ENCODE measurements around the gene NPHP4. TPM values are rescaled to one million over a fixed set of nuclear protein-coding genes. Genes with fewer than 3 reads are reported as not detected.

Gene NPHP4
- polyA plus RNA-seq, 1 donor (not counting 4 experiments of a cell fraction or from before 2014, with no cell fraction given) = 3.7 TPM

DNA sequence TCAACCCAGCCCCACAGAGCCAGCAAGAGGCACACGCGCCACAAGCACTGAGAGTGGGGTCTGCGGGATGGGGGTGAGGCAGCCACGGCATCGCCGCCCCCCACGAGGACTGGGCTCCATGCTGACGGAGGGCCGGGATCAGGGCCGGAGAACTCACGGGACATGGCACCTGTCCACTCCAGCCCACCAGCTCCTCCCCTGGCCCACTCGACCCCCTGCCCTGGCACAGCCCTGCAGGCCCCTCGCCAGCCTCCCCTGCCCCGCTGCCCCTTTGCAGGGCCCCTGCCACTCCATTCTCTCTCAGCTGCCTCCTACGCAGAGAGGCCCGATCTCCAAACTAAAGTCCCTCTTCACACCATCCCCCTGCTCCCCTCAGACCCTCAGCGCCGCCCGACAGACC is 134.0 kb downstream of the NPHP4 start:
- H3K9ac ChIP-seq (ENCODE audit: control insufficient read depth, extremely low read depth, insufficient read depth, low read length) = no peak overlapping the region
- peaks cover 0 to 3% of the 10 kb centered on the region in 2 experiments for H3K36me3 ChIP-seq (ENCODE audit: control insufficient read depth in 2 of 2, extremely low read depth in 1 of 2, insufficient read depth in 2 of 2, low read length in 2 of 2)
- no peaks in the 10 kb centered on the region for H3K9me1 ChIP-seq (ENCODE audit: control insufficient read depth, extremely low read depth, insufficient read depth, low read length)
- H3K4me1 ChIP-seq (ENCODE audit: control insufficient read depth, extremely low read depth, insufficient read depth, low read length) = no peaks in the 10 kb centered on the region
- H4K20me1 ChIP-seq (ENCODE audit: control insufficient read depth, extremely low read depth, insufficient read depth, low read length) = no peaks in the 10 kb centered on the region
- TF ChIP-seq, protein P1, sequence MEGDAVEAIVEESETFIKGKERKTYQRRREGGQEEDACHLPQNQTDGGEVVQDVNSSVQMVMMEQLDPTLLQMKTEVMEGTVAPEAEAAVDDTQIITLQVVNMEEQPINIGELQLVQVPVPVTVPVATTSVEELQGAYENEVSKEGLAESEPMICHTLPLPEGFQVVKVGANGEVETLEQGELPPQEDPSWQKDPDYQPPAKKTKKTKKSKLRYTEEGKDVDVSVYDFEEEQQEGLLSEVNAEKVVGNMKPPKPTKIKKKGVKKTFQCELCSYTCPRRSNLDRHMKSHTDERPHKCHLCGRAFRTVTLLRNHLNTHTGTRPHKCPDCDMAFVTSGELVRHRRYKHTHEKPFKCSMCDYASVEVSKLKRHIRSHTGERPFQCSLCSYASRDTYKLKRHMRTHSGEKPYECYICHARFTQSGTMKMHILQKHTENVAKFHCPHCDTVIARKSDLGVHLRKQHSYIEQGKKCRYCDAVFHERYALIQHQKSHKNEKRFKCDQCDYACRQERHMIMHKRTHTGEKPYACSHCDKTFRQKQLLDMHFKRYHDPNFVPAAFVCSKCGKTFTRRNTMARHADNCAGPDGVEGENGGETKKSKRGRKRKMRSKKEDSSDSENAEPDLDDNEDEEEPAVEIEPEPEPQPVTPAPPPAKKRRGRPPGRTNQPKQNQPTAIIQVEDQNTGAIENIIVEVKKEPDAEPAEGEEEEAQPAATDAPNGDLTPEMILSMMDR (optimal IDR thresholded peaks at IDR 0.05 in 1 of 3, IDR thresholded peaks at IDR 0.05 in 1 of 3, conservative IDR thresholded peaks at IDR 0.05 in 1 of 3; ENCODE audit: extremely low read depth in 1 of 3, insufficient read depth in 2 of 3, low read length in 3 of 3) = no peak
- TF ChIP-seq EZH2 (IDR thresholded peaks at IDR 0.05; ENCODE audit: low read length) = no peak
- H3K27ac ChIP-seq (ENCODE audit: control insufficient read depth, insufficient read depth, low read length) = no peak overlapping the region
- H3K4me3 ChIP-seq (ENCODE audit: control insufficient read depth in 2 of 3, extremely low read depth in 1 of 3, insufficient read depth in 2 of 3, low read depth in 1 of 3, low read length in 3 of 3) = no peak overlapping the region
- no peak for DNase-seq (ENCODE audit: low read depth, low spot score)
- no peak for FAIRE-seq
- no peaks in the 10 kb centered on the region for H3K27me3 ChIP-seq (ENCODE audit: control insufficient read depth, extremely low read depth, insufficient read depth, low read length)
- dilution Hi-C loops (cut with MboI; ENCODE audit: extremely low pct_ligation_motif_present, low sequenced_read_pairs) = no loop called here
- no peaks in the 10 kb centered on the region for H3K79me2 ChIP-seq (ENCODE audit: control insufficient read depth, insufficient read depth, low read length)
- H2AFZ ChIP-seq (ENCODE audit: control insufficient read depth, low read length) = no peak overlapping the region
- H3K4me2 ChIP-seq (ENCODE audit: control insufficient read depth, extremely low read depth, insufficient read depth, low read depth, low read length) = no peak overlapping the region
- H3K9me3 ChIP-seq (ENCODE audit: control insufficient read depth, low read depth, low read length) = no peaks in the 10 kb centered on the region

DNA sequence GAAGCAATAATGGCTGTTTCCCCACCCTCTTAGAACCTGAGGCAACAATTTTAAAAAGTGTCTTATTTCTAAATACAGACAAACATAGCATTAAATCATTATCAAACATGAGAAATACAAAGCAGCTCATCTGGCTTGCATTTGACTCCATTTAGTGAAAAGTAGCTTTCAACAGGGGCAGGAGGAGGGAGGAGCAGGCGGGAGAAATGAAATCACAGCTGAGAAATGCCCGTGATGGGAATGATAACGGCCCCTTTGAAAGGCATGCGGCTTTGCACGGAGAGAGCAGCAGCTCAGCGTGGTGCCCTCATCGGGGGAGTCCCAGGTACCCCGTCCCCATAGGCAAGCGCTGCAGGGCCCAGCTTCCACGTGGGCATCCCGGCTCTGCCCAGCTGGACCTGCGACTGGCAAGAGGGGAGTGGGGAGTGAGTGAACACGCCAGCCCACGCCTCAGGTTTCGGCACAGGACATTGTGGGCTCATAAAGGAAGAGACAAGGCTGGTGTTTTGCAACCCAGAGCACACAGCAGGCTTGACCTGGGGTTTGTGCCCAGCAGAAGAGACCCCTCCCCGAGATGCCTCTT is 134.6 kb downstream of the NPHP4 start:
- Histone ChIP-seq H3K4me2 (ENCODE audit: control insufficient read depth, extremely low read depth, insufficient read depth, low read depth, low read length) (no peak overlapping the region), H3K4me1 (ENCODE audit: control insufficient read depth, extremely low read depth, insufficient read depth, low read length) (no peaks in the 10 kb centered on the region)
- no peak for FAIRE-seq

More for the DNA sequence above, 134.6 kb downstream of the NPHP4 start:
- TF ChIP-seq EZH2 (IDR thresholded peaks at IDR 0.05; ENCODE audit: low read length) = no peak
- TF ChIP-seq, protein P1 (optimal IDR thresholded peaks at IDR 0.05 in 1 of 3, IDR thresholded peaks at IDR 0.05 in 1 of 3, conservative IDR thresholded peaks at IDR 0.05 in 1 of 3; ENCODE audit: extremely low read depth in 1 of 3, insufficient read depth in 2 of 3, low read length in 3 of 3) = no peak
- no peaks in the 10 kb centered on the region for H3K79me2 ChIP-seq (ENCODE audit: control insufficient read depth, insufficient read depth, low read length)
- no peaks in the 10 kb centered on the region for H3K9me3 ChIP-seq (ENCODE audit: control insufficient read depth, low read depth, low read length)
- H3K9ac ChIP-seq (ENCODE audit: control insufficient read depth, extremely low read depth, insufficient read depth, low read length) = no peak overlapping the region
- dilution Hi-C loops (cut with MboI; ENCODE audit: extremely low pct_ligation_motif_present, low sequenced_read_pairs) = no loop called here
- H3K9me1 ChIP-seq (ENCODE audit: control insufficient read depth, extremely low read depth, insufficient read depth, low read length) = no peaks in the 10 kb centered on the region
- no peak overlapping the region for H3K4me3 ChIP-seq (ENCODE audit: control insufficient read depth in 2 of 3, extremely low read depth in 1 of 3, insufficient read depth in 2 of 3, low read depth in 1 of 3, low read length in 3 of 3)
- H3K27ac ChIP-seq (ENCODE audit: control insufficient read depth, insufficient read depth, low read length) = no peak overlapping the region
- no peaks in the 10 kb centered on the region for H3K27me3 ChIP-seq (ENCODE audit: control insufficient read depth, extremely low read depth, insufficient read depth, low read length)
- peaks cover 2% of the 10 kb centered on the region for H4K20me1 ChIP-seq (ENCODE audit: control insufficient read depth, extremely low read depth, insufficient read depth, low read length)
- DNase-seq (ENCODE audit: low read depth, low spot score) = no peak
- no peak overlapping the region for H2AFZ ChIP-seq (ENCODE audit: control insufficient read depth, low read length)
- H3K36me3 ChIP-seq (ENCODE audit: control insufficient read depth in 2 of 2, extremely low read depth in 1 of 2, insufficient read depth in 2 of 2, low read length in 2 of 2) = peaks cover 0 to 2% of the 10 kb centered on the region in 2 experiments
